Rectal smooth muscle tissue (tissue), 1 donor: ENCODE results near the gene CTDSP2.
A peak's percentile ranks its signal among the peaks of the same experiment; 100 is the strongest.

Experiments
- H3K27ac ChIP-seq: one replicate; pipeline ENCODE4 v1.7.0; 2013; ENCODE audit warnings: low read depth, low read length, inconsistent platforms
- H3K27me3 ChIP-seq: one replicate; pipeline ENCODE4 v1.7.0; 2013; ENCODE audit warnings: low read length; ENCODE audit not compliant: control insufficient read depth, insufficient read depth
- H3K36me3 ChIP-seq: one replicate; pipeline ENCODE4 v1.7.0; 2013; ENCODE audit warnings: low read length; ENCODE audit not compliant: control insufficient read depth, insufficient read depth
- H3K4me1 ChIP-seq: one replicate; pipeline ENCODE4 v1.7.0; 2013; ENCODE audit warnings: low read length; ENCODE audit not compliant: control insufficient read depth, insufficient read depth
- H3K4me3 ChIP-seq: one replicate; pipeline ENCODE4 v1.7.0; 2013; ENCODE audit warnings: low read length
- H3K9ac ChIP-seq: one replicate; pipeline ENCODE4 v1.7.0; 2013; ENCODE audit warnings: low read length

The CTDSP2 gene

DNA sequence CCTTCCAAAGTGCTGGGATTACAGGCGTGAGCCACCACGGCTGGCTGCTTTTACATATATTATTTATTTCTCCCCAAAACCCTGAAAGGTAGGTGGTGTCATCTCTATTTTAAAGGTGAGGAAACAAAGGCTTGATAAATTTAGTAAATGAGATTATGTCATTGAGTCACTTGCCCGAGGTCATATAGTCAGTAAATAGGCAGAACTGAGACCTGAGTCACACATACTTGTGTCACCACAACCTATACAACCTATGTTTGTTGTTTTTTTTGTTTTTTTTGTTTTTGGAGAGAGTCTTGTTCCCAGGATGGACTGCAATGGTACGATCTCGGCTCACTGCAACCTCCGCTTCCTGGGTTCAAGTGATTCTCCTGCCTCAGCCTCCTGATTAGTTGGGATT is 51.2 kb downstream of the CTDSP2 start:
- Histone ChIP-seq H3K27ac (no peak overlapping the region), H3K36me3 (peaks cover 18% of the 10 kb centered on the region), H3K4me3 (no peak overlapping the region), H3K9ac (no peak overlapping the region), H3K27me3 (no peaks in the 10 kb centered on the region), H3K4me1 (no peaks in the 10 kb centered on the region)

DNA sequence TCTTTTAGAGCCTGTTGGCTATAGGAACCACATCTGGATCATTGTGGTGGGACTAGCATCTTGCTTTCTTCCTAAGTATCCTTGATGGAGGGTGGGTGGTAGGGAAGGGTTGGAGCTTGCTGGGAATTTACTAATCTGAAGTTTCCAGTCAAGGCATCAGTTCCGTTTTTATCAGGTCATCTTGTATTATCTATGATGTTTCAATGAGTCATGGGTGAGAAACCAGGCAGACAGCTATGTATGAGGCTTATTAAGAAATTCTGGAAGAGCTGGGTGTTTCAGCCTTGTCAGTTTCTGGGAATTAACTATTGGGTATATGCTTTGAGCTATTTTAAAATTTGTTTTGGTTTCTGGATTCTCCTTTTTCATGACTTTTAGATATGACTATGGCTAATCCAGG is 52.6 kb downstream of the CTDSP2 start:
- Histone ChIP-seq H3K27ac (no peak overlapping the region), H3K4me3 (no peak overlapping the region), H3K36me3 (peaks cover 11% of the 10 kb centered on the region), H3K4me1 (no peaks in the 10 kb centered on the region), H3K27me3 (no peaks in the 10 kb centered on the region), H3K9ac (no peak overlapping the region)

DNA sequence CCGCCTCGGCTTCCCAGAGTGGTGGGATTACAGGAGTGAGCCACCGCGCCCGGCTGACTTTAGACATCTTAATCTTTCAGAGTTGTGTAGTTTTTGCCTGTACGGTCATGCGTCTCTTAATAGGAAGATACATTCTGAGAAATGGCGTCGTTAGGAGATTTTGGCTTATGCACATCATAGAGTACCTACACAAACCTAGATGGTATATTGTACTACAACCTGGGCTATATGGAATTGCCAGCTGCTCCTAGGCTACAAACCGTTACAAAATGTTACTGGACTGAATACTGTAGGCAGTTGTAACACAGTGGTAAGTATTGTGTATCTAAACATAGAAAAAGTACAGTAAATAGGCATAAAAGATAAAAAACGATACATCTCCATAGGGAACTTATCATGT is 62.7 kb downstream of the CTDSP2 start:
- peak overlapping the region; percentile 6 for H3K4me3 ChIP-seq
- peaks cover 17% of the 10 kb centered on the region for H3K36me3 ChIP-seq
- no peak overlapping the region for H3K9ac ChIP-seq
- H3K27ac ChIP-seq, result no peak overlapping the region
- peaks cover 3% of the 10 kb centered on the region for H3K4me1 ChIP-seq
- no peaks in the 10 kb centered on the region for H3K27me3 ChIP-seq

DNA sequence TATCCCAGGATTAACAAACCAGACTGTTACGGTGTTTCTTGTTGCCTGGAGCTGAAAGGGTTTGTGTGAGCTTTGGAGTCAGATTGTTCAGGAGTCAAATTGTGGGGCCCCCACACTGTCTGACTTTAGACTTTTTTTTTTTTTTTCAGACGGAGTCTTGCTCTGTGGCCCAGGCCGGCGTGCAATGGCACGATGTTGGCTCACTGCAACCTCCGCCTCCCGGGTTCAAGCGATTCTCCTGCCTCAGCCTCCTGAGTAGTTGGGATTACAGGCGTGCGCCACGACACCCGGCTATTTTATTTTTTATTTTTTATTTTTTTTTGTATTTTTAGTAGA is 63.1 kb downstream of the CTDSP2 start:
- Histone ChIP-seq H3K4me3 (peak overlapping the region; percentile 99), H3K27ac (no peak overlapping the region), H3K4me1 (peaks cover 3% of the 10 kb centered on the region), H3K27me3 (no peaks in the 10 kb centered on the region), H3K9ac (no peak overlapping the region), H3K36me3 (peaks cover 17% of the 10 kb centered on the region)

DNA sequence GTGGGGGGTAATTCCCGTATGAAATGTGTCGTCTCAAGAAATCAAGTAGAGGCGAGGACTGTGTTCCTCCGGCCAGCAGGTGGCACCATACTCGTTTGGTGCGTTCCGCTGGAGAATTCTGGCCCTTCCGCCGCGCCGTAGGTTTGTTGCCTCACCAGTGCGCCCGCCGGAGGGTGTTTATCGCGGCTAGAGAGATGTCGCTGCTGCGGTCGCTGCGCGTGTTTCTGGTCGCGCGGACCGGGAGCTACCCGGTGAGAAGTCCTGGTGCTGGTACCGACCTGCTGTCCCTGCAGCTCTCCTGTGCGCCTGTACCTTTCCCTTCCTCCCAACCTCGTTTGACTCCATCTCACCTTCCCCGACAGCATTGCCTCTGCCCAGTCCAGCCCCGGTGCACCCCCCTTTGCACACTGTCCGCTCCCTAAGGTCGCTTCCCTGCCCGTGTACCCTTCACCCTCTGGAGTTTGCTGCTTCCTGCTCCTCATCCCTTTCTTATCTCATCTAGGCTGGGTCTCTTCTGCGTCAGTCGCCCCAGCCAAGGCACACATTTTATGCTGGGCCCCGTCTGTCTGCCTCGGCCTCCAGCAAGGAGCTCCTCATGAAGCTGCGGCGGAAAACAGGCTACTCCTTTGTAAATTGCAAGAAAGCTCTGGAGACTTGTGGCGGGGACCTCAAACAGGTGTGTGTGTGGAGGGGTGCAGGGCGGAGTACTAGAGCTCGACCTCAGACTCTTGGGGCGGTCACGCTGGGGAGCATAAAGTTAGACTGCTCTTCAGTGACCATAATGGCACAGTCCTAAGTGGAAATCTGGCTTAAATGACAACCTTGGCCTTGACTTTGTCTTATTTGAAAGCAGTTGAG is 63.7 kb downstream of the CTDSP2 start, which contains the start of gene TSFM:
Gene TSFM (plus strand): TSS at position 180 of the 858 bp plus-strand sequence. CDS start 15 bp downstream, at position 195.
- peak within 1 kb of the TSS; percentile 68 for H3K9ac ChIP-seq
- H3K27me3 ChIP-seq, result no peaks in the 10 kb centered on the region
- H3K4me1 ChIP-seq, result peaks cover 3% of the 10 kb centered on the region
- H3K4me3 ChIP-seq, result peak within 1 kb of the TSS; percentile 99
- peak within 1 kb of the TSS; percentile 64 for H3K27ac ChIP-seq
- peaks cover 17% of the 10 kb centered on the region for H3K36me3 ChIP-seq

DNA sequence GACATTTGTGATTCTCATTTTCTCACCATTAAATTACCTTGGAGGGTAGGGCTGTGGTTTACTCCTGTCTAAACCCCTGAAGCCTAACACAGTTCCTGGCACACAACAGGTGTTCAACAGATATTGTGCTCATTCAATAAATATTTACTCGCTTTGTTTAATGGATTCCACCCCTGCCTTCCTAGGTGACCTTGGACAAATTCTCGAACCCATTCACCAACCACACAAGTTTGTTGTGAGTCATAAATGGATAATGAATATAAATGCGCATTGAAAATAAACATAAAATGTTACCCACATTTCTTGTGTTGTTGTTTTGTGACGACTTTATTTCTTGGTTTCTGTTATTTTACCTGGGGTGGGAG is 64.3 kb downstream of the CTDSP2 start:
- no peak overlapping the region for H3K27ac ChIP-seq
- H3K4me3 ChIP-seq, result no peak overlapping the region
- peaks cover 14% of the 10 kb centered on the region for H3K36me3 ChIP-seq

DNA sequence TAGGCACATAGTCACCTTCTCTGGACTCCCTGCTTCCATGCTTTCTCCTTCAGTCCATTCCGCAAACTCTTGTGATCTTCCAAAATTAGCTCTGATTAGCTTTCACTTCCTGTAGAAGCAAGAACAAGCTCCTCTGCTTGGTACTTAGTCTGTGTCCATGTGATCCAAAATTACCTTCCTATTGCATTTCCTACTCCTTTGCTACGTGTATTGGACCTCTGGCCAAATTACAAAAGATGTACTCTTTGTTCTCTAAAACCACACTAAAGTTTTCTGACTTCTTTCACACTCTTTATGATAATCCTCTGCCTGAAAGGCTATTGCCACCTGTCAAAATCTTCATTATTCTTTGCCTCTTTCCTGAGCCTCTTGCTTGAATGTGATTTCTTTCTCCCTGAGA is 64.7 kb downstream of the CTDSP2 start:
- Histone ChIP-seq H3K4me3 (no peak overlapping the region), H3K27ac (no peak overlapping the region), H3K9ac (no peak overlapping the region), H3K4me1 (peaks cover 3% of the 10 kb centered on the region), H3K36me3 (peaks cover 10% of the 10 kb centered on the region), H3K27me3 (no peaks in the 10 kb centered on the region)

More for the DNA sequence above, 64.3 kb downstream of the CTDSP2 start:
- H3K27me3 ChIP-seq, result no peaks in the 10 kb centered on the region
- peaks cover 3% of the 10 kb centered on the region for H3K4me1 ChIP-seq
- H3K9ac ChIP-seq, result no peak overlapping the region

DNA sequence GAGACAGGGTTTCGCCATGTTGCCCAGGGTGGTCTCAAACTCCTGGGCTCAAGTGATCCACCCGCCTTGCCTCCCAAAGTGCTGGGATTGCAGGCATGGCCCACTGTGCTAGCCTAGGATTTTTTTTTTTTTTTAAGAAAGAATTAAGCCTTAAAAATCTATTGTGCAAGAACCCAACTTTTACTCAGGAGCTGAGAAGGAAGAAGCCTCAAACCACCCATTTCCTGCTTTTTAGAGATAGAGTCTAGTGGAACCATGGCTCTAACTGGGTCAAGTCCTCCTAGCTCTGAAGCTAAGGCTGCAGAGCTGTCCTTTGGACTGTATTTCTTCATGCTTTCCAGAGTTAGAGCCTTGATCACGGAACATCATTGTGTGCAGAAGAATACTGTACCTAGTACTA is 65.3 kb downstream of the CTDSP2 start:
- peaks cover 3% of the 10 kb centered on the region for H3K4me1 ChIP-seq
- H3K9ac ChIP-seq, result no peak overlapping the region
- H3K36me3 ChIP-seq, result peaks cover 9% of the 10 kb centered on the region
- H3K27ac ChIP-seq, result no peak overlapping the region
- H3K27me3 ChIP-seq, result no peaks in the 10 kb centered on the region
- no peak overlapping the region for H3K4me3 ChIP-seq

DNA sequence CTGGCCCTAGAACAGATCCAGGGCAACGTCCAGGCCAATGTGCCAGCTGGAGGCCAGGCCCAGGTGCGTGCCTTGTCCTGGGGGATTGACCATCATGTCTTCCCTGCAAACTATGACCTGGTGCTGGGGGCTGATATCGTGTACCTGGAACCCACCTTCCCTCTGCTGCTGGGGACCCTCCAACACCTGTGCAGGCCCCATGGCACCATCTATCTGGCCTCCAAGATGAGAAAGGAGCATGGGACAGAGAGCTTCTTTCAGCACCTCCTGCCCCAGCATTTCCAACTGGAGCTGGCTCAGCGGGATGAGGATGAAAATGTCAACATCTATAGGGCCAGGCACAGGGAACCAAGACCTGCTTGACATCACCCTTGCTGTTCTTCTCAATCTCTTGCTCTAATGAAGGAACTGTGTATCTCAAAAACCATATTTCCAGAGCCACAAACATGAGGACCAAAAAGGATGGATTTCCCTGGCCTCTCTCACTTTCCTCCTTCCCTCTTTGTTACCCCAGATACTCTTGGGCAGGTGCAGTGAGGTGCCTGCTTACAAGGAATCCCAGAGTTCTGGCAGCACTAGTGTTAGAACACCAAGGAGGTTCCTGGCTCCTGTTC is 66.1 kb downstream of the CTDSP2 start:
- Histone ChIP-seq H3K4me1 (peaks cover 3% of the 10 kb centered on the region), H3K4me3 (no peak overlapping the region), H3K36me3 (peaks cover 3% of the 10 kb centered on the region), H3K27ac (no peak overlapping the region), H3K9ac (no peak overlapping the region), H3K27me3 (no peaks in the 10 kb centered on the region)

DNA sequence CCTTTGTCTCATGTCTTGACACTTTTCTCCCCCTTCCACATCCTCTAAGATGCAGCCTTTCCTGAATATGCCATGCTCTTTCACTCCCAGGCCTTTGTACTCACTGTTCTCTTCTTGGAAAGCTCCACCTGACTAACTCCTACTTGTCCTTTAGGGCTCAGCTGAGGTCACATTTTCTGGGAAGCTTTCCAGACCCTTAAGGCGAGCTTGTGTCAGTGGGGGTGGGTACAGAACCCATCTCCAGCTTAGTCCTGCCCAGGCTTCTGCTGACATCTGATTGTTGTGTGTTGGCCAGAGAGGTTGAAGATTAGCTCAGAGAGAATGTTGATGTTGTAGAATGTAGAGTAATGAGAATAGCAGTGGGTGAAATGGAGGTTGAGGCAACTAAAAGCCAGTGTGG is 66.8 kb downstream of the CTDSP2 start:
- Histone ChIP-seq H3K4me3 (no peak overlapping the region), H3K27ac (no peak overlapping the region)

DNA sequence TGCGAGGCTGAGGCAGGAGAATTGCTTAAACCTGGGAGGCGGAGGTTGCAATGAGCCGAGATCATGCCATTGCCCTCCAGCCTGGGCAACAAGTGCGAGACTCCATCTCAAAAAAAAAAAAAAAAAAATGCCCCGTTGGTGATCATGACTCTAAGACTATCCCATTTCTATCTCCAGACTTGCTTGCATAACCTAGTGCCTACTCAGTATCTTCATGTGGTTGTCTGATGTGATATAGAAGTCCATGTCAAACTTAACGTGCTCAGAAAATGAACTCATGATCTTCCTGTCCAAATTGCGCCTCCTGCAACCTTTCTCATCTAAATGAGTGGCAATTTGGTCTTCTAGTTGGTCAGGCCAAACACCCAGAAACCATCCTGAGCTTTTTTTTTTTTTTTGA is 68.6 kb downstream of the CTDSP2 start:
- H3K4me3 ChIP-seq, result no peak overlapping the region
- H3K9ac ChIP-seq, result no peak overlapping the region
- peaks cover 3% of the 10 kb centered on the region for H3K36me3 ChIP-seq
- no peaks in the 10 kb centered on the region for H3K4me1 ChIP-seq
- H3K27me3 ChIP-seq, result no peaks in the 10 kb centered on the region
- H3K27ac ChIP-seq, result no peak overlapping the region

More for the DNA sequence above, 66.8 kb downstream of the CTDSP2 start:
- Histone ChIP-seq H3K9ac (no peak overlapping the region), H3K4me1 (peaks cover 3% of the 10 kb centered on the region), H3K27me3 (no peaks in the 10 kb centered on the region), H3K36me3 (peaks cover 3% of the 10 kb centered on the region)

DNA sequence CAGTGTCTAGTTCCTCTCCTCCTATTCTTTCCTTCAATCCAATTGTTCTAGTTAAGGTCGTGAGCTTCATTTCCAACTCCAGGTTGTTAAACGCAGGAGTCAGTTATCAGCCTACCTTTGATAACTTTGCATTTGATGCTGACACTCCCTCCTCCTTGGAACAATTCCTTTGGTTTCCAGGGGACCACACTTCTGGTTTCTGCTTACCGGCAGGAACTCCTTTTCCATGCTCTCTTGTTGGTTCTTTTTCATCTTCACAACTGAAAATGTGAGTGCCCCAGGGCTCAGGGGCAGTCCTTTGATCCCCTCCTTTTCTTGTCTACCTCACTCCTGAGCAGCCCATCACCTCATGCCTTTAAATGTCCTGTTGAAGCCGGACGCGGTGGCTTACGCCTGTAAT is 69.2 kb downstream of the CTDSP2 start:
- Histone ChIP-seq H3K27me3 (no peaks in the 10 kb centered on the region), H3K4me1 (no peaks in the 10 kb centered on the region), H3K36me3 (peaks cover 3% of the 10 kb centered on the region), H3K27ac (no peak overlapping the region), H3K4me3 (no peak overlapping the region), H3K9ac (no peak overlapping the region)

DNA sequence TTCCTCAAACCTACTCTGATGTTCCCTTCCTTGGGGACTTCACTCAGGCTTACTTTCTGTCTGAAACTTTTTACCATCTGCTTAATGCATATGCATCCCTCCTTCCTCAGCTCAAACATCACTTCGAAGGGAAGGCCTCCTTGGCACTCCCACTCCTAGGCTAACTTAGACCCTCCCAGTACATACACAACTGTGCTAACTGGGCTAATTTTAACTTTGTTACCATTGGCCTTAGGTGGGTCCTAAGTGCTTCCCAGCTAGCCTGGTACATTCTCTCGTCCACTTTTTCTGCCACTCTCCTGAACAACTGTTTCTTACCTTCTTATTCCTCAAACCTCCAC is 70.3 kb downstream of the CTDSP2 start:
- peaks cover 2% of the 10 kb centered on the region for H3K4me1 ChIP-seq
- H3K9ac ChIP-seq, result no peak overlapping the region
- H3K27ac ChIP-seq, result no peak overlapping the region
- no peaks in the 10 kb centered on the region for H3K27me3 ChIP-seq
- peaks cover 3% of the 10 kb centered on the region for H3K36me3 ChIP-seq
- H3K4me3 ChIP-seq, result no peak overlapping the region
